GM18498 (cell line): ENCODE measurements around the gene TREH.
"Not testable (repeated sequence)": the region's sequence is repeated elsewhere in the genome, so short reads cannot be mapped to it uniquely, and the experiment has no call there.

Experiments used
- ATAC-seq: cut with Tn5 transposase; IDR thresholded peaks from one replicate; pipeline ENCODE4 v1.9.1; 2021; ENCODE audit warnings: mild to moderate bottlenecking, moderate library complexity; ENCODE audit not compliant: unreplicated experiment

TREH gene

DNA sequence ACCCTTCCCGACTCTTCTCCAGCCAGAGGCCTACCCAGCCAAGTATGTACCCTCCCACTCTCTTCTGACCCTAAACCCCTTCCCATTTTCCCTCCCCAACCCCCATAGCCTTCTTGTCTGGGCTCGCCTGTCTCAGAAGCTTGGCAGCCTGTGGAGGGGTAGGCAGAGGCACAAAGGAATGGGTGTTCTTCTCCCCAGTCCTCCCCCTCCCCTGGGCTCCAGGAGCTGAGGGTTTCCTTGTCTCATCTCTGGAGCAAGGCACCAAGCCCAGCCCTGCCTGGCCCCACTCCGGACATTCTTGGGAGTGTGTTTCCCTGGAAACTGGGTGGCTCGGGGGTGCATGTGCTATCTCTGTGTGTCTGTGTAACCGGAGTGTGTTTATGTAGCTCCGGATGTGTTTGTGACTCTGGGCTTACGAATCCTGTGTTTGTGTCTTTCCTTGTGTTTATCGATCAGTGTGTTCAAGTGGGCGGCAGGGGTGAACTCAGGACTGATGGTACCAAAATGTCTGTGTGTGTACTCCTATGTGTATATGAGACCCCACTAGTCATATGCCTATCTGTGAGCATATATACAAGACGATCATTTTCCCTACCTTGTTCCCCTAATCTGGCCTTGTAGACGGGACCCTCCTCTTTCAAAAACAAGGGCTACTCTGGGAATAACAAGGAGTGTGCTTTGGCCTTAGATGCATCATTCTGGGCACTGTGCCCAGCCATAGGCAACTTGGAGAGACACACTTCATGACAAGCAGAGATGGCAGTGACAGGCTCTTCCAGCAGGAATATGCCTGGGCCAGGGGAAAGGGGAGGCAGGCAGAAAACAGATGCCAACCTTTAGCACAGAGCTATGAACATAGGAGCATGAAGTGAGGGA, 61.1 kb downstream of the TREH start:
- ATAC-seq: no peak

DNA sequence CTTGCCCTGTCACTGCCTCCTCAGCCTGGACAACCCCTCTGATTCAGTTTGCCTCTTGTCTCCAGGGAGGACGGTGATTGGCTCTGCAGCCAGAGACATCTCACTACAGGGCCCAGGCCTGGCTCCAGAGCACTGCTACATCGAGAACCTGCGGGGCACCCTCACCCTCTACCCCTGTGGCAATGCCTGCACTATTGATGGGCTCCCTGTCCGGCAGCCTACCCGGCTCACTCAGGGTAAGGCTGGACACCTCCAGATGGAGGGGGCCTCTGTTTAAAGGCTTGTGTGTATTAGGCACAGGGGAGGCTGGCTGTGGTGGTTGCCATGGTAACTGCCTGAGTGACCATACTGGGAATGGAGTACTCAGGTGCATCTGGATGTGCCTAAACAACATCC, 63.5 kb downstream of the TREH start:
- ATAC-seq: no peak

DNA sequence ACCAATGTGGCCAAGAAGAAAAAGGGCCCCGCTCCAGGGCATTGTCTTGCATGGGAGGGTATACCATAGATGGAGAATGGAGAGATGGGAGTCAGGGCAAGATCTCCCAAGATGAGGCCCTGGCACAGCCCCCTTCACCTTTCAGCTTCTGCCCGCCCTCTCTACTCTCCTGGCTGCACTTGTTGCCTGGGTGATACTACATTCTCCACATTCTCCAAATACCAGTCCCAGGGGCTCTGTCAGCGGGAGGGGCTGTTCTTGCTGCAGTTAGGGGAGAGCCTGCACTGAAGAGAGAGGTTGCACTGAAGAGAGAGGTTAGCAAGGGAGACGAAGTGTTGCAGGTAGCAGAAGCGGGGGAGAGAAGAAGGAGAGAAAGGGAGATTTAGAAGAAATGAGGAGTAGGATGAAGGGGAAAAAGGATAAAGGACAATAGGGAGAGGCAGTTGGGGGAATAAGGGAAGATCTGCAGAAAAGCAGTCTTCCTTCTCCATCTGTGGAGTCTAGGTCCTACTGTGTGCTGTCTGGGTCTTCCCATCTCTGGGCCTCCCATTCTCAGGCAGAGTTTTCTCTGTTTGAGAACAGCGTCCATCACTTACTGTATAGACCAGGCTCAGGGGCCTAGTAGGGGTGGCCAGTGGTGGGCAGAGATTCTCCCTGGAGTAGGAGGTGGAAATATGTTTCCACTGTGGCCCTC, 64.0 kb downstream of the TREH start:
- ATAC-seq: no peak

DNA sequence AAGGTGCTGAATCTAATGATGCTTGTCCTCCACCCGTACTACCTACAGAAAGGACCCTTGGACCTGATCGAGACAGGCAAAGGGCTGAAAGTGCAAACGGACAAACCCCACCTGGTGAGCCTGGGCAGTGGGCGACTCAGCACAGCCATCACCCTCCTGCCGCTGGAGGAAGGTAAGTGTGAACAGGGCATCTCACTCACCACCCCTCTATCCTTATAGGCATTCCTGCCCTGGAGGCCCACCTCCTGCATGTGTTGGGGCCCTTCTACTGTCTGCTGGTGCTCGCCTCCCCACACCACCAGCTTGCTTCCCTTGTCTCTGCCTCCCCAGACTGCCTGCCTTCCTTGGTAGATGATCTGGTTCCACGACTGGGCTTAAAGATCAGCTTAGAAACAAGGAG, 64.9 kb downstream of the TREH start:
- ATAC-seq: no peak

DNA sequence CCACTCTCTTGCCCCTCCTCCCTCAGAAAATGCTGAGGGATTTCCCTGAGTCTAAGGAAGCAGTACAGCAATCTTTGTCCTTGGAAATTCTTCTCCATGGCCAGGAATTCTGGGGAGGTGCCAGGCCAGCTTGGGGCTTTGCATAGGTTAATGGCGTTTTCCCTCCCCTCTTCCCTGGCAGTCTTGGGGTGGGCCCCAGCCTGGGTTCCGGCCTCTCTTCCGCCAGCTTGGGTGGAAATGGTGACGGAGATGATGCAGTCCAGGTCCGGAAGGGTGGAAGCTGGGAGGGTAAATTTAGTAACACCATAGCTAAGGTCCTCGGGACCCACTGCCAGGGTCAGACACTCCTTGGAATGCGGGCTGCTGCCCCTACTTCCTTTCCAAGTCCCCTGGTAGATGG, 67.1 kb downstream of the TREH start:
- ATAC-seq: no peak

DNA sequence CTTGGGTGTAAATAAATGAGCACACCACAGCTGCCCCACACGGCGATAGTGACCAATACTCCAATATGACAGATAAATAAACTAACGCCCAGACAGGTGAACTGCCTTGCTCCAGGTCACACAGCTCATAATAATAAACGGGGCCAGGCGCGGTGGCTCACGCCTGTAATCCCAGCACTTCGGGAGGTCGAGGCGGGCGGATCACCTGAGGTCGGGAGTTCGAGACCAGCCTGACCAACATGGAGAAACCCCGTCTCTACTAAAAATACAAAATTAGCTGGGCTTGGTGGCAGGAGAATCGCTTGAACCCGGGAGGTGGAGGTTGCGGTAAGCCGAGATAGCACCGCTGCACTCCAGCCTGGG, 68.0 kb downstream of the TREH start:
- ATAC-seq: not testable (repeated sequence)

DNA sequence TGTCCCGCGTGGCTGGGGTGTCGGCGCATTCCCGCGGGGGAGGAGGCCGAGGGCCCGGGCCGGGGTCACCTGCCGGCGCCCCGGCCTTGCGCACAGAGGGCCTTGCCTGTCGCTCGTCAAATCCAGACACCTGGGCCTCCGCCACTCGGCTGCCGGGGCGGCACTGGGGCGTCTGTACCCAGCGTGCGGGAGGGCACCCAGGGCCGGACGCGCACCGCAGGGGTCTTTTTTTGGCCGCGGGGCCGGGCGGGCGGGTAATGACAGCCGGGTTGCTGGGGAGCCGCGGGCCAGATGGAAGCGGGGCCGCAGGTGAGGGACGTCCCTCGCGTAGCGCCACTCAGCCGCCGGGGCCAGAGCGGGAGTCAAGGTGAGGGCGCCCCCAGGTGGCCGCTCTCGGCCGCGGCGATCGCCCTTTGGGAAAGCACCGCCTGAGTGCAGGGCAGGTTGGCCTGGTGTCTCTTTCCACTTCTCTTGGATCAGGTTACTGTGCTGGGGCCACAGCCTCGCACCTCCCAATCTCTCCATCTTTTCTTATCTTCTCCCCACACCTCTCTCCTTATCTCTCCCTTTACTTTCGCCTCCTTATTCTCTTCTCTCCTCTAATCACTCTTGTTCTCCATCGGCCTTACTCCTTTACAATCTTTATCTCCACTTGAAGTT, 68.5 kb downstream of the TREH start:
- ATAC-seq: peak; percentile 50

DNA sequence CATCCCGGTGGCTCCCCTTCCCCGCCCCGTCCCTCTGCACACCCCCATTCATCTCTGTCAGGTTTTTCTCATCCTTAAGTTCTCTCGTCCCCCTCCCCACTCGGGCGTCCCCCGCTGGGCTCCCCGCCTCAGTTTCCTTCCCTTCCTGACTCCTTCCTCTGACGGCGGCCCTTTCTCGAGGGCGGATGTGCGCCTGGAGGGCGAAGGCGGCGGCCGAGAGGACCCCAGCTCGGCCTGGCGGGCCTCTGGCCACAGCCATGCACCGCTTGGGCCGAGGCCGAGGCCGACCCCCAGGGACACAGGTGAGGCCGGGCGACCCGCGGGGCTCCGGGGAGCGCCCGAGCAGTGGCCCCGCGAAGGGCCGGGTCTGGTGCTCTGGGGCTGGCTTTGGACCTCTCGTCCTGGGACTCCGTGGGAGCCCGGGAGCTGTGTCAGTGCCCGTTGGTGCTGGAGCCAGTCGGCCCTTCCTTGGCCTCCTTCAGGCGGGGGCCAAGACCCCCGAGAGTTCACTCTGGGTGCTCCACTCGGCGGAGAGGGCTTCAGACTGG, 69.2 kb downstream of the TREH start:
- ATAC-seq: peak; percentile 1

DNA sequence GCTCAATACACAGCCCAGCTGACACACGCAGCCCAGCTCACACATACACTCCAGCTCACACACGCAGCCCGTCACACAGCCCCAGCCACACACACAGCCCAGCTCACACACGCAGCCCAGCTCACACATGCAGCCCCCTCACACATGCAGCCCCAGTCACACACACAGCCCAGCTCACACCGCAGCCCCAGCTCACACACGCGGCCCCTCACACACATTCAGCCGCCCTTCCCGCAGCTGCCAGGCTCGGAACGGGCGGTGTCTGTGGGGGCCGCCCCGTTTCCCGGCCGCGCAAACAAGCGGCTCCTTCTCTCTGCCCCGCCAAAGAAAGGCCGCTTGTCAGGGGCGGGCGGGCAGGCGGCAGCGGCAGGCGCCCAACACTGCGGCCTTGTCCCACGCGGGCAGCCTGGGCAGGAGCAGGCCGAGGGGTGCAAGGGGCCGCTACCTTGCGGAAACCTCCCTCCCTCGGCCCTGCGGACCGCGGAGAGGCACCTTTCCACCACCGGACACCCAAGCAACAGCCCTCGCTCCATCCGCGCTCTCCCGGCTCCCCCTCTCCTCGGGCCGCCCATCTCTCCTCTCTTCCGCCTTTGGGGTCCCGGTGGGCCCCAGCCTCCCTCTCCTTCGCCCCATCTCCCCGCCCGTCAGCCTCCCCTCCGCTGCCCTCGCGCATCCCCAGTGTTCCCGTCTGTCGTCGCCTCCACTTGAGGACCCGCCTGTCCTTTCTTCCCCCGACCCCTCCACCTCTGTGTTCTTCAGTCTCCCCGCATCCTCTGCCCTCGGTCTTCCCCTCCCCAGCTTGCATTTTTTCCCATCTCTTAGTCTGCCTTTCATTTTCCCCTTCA, 69.8 kb downstream of the TREH start:
- ATAC-seq: no peak

DNA sequence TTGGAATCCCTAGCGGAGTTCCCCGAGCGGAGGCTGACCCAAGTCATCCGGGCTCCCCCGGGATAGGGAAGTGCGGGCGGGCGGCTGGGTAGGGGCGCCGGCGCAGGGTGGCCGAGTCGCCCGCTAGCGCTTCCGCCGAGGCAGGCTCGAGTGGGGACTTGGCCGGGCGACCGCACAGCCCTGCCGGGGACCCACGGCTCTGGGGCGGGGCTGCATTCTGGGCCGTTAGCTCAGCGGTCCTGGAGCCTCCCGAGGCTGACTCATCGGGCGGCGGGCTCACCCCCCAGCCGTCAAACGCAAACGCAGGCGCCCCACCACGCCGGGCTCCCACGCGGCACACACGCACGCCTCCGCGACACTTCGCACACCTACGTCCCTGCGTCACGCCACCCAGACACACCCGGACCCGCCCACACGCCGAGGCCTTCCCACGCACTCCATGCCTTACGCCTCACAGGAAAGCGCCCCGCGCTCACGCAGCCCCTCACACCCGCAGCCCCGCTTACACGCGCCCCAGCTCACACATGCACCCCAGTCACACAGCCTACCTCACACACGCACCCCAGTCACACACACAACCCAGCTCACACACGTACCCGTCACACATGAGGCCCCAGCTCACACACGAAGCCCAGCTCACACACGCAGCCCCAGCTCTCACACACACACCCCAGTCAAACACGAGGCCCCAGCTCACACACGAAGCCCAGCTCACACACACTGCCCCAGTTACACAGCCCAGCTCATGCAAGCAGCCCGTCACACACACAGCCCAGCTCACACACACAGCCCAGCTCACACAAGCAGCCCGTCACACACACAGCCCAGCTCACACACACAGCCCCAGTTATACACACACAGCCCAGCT, 70.9 kb downstream of the TREH start:
- no peak for ATAC-seq

DNA sequence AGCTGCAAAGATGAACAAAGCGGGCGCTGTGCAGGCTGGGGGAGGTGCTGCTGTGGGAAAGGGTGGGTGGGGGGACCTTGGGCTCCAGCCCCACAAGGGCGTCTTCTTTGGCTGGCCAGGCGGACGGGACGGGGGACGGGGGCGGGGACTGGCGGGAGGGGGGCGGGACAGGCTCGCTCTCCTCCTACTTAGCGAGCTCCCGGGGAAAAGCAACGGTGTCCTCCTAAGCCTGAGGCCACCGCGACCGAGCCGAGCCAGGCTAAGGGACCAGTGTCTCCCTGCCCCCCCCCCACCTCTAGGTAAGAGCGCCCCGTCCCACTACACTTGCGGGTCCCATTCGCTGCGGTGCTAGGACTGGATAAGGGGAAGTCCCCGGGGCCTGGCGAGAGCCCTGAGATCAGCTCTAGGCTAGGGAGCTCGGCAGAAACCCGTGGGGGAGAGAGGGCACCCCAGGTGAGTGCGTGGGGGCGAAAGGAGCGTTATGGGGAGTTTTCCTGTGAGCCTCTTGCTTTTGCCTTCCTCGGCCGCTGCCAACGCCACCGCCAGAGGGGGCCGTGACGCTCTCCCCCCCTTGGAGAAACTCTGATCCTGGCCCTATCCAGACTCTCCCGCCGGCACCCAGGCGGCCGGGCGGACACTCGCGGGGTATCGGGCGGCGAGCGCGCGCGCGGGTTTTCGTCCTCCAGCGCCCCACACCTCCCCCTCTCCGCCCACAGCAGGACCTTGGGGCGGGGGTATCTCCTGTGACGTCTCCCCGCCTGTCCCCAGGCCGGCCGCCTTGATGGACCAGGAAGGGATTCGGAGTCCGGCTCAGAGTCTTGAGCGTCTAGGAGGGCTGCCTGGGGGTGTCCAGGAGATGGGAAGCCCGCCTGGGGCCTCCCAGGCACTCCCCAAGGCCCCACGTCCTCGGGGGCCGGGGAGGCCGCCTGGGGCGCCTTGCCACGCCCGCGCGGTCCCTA, 71.8 kb downstream of the TREH start, which contains the start of gene PHLDB1:
Gene PHLDB1, plus strand, starts transcription at position 215 of the 959 bp plus-strand sequence. CDS start 6,222 bp downstream, outside the sequence.
- ATAC-seq: no peak
